ENCODE data around the gene LORICRIN.
"Not testable (repeated sequence)": the region's sequence is repeated elsewhere in the genome, so short reads cannot be mapped to it uniquely, and the experiment has no call there.

LORICRIN gene

GRCh38 chr1:153217212-153217611 is 42.3 kb upstream of the LORICRIN start, which contains the start of gene PRR9:
TSS of gene PRR9 (plus strand) at chr1:153217584. CDS start at chr1:153218145, 561 bp downstream.
- Histone ChIP-seq H3K4me1 (ENCODE audit: low read length) (no peaks in the 10 kb centered on the region), H4K20me1 (ENCODE audit: insufficient read depth, low read length) (no peaks in the 10 kb centered on the region), H3K9ac (ENCODE audit: low read length) (no peak within 1 kb of the TSS), H2AFZ (ENCODE audit: low read depth, low read length) (no peak within 1 kb of the TSS), H3K27ac (ENCODE audit: low read length) (no peak within 1 kb of the TSS), H3K36me3 (replicated peaks; ENCODE audit: low read depth, low read length) (no peaks in the 10 kb centered on the region), H3K9me3 (ENCODE audit: insufficient read depth, low read length) (no peaks in the 10 kb centered on the region), H3K27me3 (ENCODE audit: low read depth, low read length) (peaks cover 65% of the 10 kb centered on the region), H3K79me2 (ENCODE audit: low read length) (no peaks in the 10 kb centered on the region), H3K4me3 (ENCODE audit: low read length) (no peak within 1 kb of the TSS), H3K4me2 (ENCODE audit: low read length) (no peak within 1 kb of the TSS)
- no peak for TF ChIP-seq EZH2phosphoT487 (IDR thresholded peaks at IDR 0.05; ENCODE audit: low read depth)
- no peak for TF ChIP-seq CTCF (IDR thresholded peaks at IDR 0.05; ENCODE audit: low read depth, low read length)

- Histone ChIP-seq H4K20me1 (ENCODE audit: insufficient read depth, low read length) (no peaks in the 10 kb centered on the region), H3K9me3 (ENCODE audit: insufficient read depth, low read length) (no peaks in the 10 kb centered on the region), H2AFZ (ENCODE audit: low read depth, low read length) (no peak overlapping the region), H3K4me2 (ENCODE audit: low read length) (no peak overlapping the region), H3K27me3 (ENCODE audit: low read depth, low read length) (peaks cover 64% of the 10 kb centered on the region), H3K36me3 (replicated peaks; ENCODE audit: low read depth, low read length) (no peaks in the 10 kb centered on the region), H3K79me2 (ENCODE audit: low read length) (no peaks in the 10 kb centered on the region), H3K4me1 (ENCODE audit: low read length) (no peaks in the 10 kb centered on the region), H3K27ac (ENCODE audit: low read length) (no peak overlapping the region), H3K4me3 (ENCODE audit: low read length) (no peak overlapping the region), H3K9ac (ENCODE audit: low read length) (no peak overlapping the region)
- TF ChIP-seq EZH2phosphoT487 (IDR thresholded peaks at IDR 0.05; ENCODE audit: low read depth) (no peak), CTCF (IDR thresholded peaks at IDR 0.05; ENCODE audit: low read depth, low read length) (no peak)
Observed at GRCh38 chr1:153217744-153218416, 41.6 kb upstream of the LORICRIN start.

- no peak overlapping the region for H2AFZ ChIP-seq (ENCODE audit: low read depth, low read length)
- H3K9ac ChIP-seq (ENCODE audit: low read length), result no peak overlapping the region
- H3K4me1 ChIP-seq (ENCODE audit: low read length), result 0 out of 2 replicates have a peak, but pooled peaks cover 2% of the 10 kb centered on the region
- H4K20me1 ChIP-seq (ENCODE audit: insufficient read depth, low read length), result no peaks in the 10 kb centered on the region
- no peaks in the 10 kb centered on the region for H3K79me2 ChIP-seq (ENCODE audit: low read length)
- H3K36me3 ChIP-seq (replicated peaks; ENCODE audit: low read depth, low read length), result no peaks in the 10 kb centered on the region
- no peak for TF ChIP-seq EZH2phosphoT487 (IDR thresholded peaks at IDR 0.05; ENCODE audit: low read depth)
- TF ChIP-seq CTCF (IDR thresholded peaks at IDR 0.05; ENCODE audit: low read depth, low read length), result no peak
- H3K4me3 ChIP-seq (ENCODE audit: low read length), result no peak overlapping the region
- H3K27me3 ChIP-seq (ENCODE audit: low read depth, low read length), result peaks cover 71% of the 10 kb centered on the region
- H3K4me2 ChIP-seq (ENCODE audit: low read length), result no peak overlapping the region
- H3K9me3 ChIP-seq (ENCODE audit: insufficient read depth, low read length), result no peaks in the 10 kb centered on the region
- no peak overlapping the region for H3K27ac ChIP-seq (ENCODE audit: low read length)
Observed at GRCh38 chr1:153220606-153221303, 38.7 kb upstream of the LORICRIN start.

- not testable (repeated sequence) for H3K4me1 ChIP-seq (ENCODE audit: low read length); H3K9me3 ChIP-seq (ENCODE audit: insufficient read depth, low read length); H4K20me1 ChIP-seq (ENCODE audit: insufficient read depth, low read length); H3K4me3 ChIP-seq (ENCODE audit: low read length); H3K36me3 ChIP-seq (replicated peaks; ENCODE audit: low read depth, low read length); H3K79me2 ChIP-seq (ENCODE audit: low read length); H2AFZ ChIP-seq (ENCODE audit: low read depth, low read length); H3K27ac ChIP-seq (ENCODE audit: low read length); H3K9ac ChIP-seq (ENCODE audit: low read length)
- Histone ChIP-seq H3K27me3 (ENCODE audit: low read depth, low read length) (peaks cover 78% of the 10 kb centered on the region), H3K4me2 (ENCODE audit: low read length) (peak overlapping the region; percentile 25)
- peak; percentile 64 for TF ChIP-seq CTCF (IDR thresholded peaks at IDR 0.05; ENCODE audit: low read depth, low read length)
Observed at GRCh38 chr1:153223040-153223891, 36.2 kb upstream of the LORICRIN start.
